Ovary (tissue), 3 donors: ENCODE results near the gene SPRR5.

Experiments
- EP300 ChIP-seq: sonication (generic); formaldehyde crosslinking; IDR thresholded peaks from one replicate; pipeline ENCODE4 v1.6.1; 2017; ENCODE audit warnings: antibody characterized with exemption
- POLR2A ChIP-seq: fragments of 450-650 bp; IDR thresholded peaks from one replicate; pipeline ENCODE4 v1.6.1; 2017; ENCODE audit warnings: antibody characterized with exemption, mild to moderate bottlenecking, moderate library complexity
- TF ChIP-seq, protein P1 (sequence below), 3 donors: fragments of 450-650 bp in 2 of 3; fragments of 200-600 bp in 1 of 3; IDR thresholded peaks; one replicate each; pipeline versions ENCODE4 v1.5.1 to v1.8.0; 2016 to 2022; ENCODE audit warnings: antibody characterized with exemption in 3 of 3, mild to moderate bottlenecking in 1 of 3
- donor health status: DM: no; HTN: no; CAD: no.

DNA sequence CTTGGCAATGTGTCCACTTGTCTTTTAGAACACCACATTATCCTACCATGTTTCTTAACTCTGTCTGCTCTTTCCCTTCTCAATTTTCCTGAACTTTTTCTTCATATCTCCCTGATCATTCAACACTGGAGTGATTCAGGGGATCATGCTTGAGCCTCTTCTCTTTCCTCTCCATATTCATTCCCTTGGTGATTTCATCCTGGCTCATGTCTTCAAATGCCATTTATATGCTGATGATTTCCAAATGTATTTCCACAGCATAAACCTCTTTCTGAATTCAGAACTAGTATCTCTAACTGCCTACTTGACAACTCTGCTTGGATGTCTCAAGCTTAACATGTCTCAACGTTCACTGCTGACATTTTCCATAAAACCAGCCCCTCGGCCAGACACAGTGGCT, 47.1 kb upstream of the SPRR5 start:
- TF ChIP-seq EP300 = no peak
- TF ChIP-seq, protein P1, sequence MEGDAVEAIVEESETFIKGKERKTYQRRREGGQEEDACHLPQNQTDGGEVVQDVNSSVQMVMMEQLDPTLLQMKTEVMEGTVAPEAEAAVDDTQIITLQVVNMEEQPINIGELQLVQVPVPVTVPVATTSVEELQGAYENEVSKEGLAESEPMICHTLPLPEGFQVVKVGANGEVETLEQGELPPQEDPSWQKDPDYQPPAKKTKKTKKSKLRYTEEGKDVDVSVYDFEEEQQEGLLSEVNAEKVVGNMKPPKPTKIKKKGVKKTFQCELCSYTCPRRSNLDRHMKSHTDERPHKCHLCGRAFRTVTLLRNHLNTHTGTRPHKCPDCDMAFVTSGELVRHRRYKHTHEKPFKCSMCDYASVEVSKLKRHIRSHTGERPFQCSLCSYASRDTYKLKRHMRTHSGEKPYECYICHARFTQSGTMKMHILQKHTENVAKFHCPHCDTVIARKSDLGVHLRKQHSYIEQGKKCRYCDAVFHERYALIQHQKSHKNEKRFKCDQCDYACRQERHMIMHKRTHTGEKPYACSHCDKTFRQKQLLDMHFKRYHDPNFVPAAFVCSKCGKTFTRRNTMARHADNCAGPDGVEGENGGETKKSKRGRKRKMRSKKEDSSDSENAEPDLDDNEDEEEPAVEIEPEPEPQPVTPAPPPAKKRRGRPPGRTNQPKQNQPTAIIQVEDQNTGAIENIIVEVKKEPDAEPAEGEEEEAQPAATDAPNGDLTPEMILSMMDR (IDR thresholded peaks at IDR 0.05) = no peak
- no peak for TF ChIP-seq POLR2A
